ENCODE measurements around the gene SPATA21.

SPATA21 gene

GRCh38 chr1:16421201-16421600, 16.0 kb downstream of the SPATA21 start:
- no peak for DNase-seq (ENCODE audit: low read depth, low spot score)

GRCh38 chr1:16420424-16421118, 16.7 kb downstream of the SPATA21 start:
- peak; percentile 40 for DNase-seq (ENCODE audit: low read depth, low spot score)

- no peak for DNase-seq (ENCODE audit: low read depth, low spot score)
Observed at GRCh38 chr1:16418823-16419425, 18.3 kb downstream of the SPATA21 start.

DNA sequence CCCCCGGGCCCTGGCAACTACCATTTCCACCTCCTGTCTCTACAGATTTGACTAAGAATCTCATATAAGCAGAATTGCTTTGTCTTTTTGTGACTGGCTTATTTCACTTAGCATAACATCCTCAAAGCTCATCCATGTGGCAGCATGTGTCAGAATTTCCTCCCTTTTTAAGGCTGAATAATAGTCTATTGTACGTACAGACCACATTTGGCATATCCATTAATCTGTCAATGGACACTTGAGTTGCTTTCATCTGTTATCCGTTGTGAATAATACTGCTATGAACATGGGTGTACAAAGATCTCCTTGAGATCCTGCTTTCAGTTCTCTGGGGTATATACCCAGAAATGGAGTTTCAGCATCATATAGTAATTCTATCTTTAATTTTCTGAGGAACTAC, 24.0 kb downstream of the SPATA21 start:
- no peak for DNase-seq (ENCODE audit: low read depth, low spot score)

DNA sequence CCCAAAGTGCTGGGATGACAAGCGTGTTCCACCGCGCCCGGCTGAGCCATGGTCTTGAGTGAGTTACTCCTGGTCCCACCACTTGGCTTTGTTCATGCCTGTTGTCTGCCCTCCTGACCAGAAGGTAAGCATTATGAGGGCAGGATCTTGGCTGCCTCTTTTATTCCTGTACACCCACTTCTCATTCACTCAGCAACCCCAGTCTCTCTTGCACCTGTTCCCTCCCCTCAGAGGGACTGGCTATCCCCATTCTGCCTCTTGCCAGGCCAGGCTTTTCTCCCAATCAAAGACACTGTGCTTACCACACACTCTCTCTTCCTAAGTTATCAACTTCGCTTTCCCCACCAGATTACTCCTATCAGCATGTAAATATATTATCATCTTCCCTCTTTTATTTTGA, 26.4 kb downstream of the SPATA21 start:
- no peak for DNase-seq (ENCODE audit: low read depth, low spot score)

DNA sequence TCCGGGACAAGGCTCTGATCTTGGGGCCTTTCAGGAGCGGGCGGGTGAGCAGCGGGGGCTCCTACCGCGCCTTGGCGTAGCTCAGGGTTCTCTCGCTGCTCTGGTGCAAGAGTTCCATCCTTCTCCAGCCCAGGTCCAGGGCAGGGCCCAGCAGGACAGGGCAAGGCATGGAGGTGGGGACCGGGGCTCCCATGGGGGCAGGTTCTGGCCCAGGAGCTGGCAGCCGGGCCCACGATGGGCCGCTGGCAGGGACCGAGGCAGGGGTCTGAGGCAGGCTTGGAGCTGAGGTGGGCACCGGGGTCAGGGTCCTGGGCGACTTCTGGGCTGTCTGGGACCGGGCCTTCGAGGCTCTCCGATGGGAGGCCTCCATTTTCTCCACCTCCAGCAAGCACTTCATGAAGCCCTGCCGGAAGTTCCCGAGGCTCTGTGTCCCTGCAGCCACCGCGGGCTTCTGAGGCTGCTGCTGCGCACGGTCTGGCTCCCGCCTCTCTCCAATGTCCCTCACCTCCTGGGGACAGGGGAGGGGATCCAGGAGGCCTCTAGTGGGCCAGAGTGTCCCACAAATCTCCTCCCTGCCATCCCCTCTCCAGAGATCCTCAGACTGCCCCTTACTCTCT, 27.6 kb downstream of the SPATA21 start:
- no peak for DNase-seq (ENCODE audit: low read depth, low spot score)

DNA sequence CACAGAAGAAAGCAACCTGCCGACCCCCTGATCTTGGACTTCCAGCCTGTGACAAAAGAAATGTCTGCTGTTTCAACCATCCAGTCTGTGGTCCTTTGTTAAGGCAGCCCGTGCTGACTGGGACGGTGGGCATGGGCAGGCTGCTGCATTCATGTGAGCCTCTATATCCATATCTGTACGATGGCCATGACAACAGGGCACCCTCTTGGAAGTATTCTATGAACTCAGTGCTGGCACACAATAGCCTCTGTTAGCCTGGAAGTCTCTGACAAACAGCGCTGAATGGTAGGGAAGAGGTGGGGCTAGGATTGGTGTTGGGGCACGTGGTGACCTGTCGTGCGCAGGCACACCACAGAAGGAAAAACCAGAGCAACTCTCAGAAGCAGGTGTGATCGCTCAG, 30.4 kb downstream of the SPATA21 start:
- no peak for DNase-seq (ENCODE audit: low read depth, low spot score)

GRCh38 chr1:16405441-16405840, 31.8 kb downstream of the SPATA21 start:
- DNase-seq (ENCODE audit: low read depth, low spot score): no peak

- no peak for DNase-seq (ENCODE audit: low read depth, low spot score)
Observed at GRCh38 chr1:16402742-16403141, 34.5 kb downstream of the SPATA21 start.

DNA sequence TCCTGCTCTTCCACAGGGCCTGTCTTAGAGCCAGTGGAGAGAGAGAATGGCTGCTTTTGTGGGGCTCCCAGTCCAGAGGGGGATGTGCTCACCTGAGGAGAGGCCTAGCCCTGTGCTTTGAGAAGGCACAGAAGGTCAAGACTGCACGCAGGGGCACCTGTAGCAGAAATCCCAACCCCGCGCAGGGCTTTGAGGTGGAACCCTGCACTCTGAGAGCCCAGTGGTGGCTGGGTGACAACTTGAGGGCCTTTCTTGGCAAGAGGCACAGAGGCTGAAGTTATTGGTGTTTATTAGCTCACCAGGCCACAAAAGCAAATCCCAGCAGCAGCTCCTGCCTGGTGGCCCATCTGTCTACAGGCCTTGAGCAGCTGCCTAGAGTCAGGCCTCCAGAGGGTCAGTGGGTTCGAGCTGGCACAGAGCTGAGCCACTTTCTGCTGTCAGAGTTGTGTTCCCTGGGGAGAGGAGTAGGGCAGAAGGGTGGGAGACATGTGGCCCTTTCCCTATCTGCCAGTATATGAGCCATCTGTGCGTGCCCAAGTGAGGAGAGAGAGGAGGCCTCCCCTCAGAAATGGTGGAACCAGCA, 38.8 kb downstream of the SPATA21 start:
- DNase-seq (ENCODE audit: low read depth, low spot score): no peak

DNA sequence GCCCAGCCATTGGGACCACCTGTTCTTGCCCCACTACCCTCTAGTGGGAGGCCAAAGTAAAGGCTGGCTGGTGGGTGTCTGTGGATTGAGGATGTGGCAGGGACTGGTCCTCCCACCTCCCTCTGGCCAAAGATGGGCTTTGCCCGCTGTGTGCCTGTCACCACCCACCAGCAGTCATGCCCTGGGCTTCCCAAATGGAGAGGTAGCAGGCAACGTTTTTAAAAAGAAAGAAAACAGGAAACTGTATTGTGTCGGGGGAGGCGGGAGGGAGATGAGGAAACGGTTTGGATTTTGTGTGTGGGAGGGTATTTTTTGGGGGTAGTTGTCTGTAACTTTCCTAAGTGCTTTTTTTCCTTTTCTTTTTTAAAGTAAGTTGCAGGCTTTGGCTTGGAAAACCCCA, 40.1 kb downstream of the SPATA21 start:
- DNase-seq (ENCODE audit: low read depth, low spot score): no peak

GRCh38 chr1:16396591-16396990, 40.6 kb downstream of the SPATA21 start:
- no peak for DNase-seq (ENCODE audit: low read depth, low spot score)

- DNase-seq (ENCODE audit: low read depth, low spot score): no peak
Observed at GRCh38 chr1:16394977-16395376, 42.2 kb downstream of the SPATA21 start.

GRCh38 chr1:16393570-16394521, 43.4 kb downstream of the SPATA21 start:
- DNase-seq (ENCODE audit: low read depth, low spot score): no peak

DNA sequence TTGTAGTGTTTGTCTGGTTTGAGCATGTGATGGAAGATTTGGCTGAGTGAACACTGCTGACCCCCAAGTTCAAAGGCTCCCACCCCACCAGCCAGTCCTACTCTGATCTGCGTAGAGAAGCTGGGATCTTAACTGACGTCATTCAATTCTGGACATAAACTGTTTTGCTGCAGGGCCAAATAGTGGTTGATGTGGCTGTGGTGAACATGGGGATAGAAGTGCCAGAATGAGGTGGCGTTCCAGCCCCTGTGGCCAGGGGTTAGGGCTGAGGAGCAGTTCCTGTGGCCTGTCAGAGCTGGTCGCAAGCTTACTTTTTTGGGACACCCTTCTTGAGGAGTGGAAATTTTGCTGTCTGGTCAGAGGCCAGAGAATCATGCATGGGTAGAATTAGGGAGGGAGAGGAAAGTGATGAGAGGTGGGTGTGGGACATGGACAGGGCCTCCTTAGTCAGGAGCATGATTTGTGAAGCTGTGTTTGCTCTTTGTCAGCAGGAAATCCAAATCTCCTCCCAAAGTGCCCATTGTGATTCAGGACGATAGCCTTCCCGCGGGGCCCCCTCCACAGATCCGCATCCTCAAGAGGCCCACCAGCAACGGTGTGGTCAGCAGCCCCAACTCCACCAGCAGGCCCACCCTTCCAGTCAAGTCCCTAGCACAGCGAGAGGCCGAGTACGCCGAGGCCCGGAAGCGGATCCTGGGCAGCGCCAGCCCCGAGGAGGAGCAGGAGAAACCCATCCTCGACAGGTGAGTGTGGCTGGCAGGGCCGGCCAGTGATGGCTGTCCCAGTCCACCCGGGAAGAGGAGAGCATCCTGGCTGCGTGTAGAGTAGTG, 44.3 kb downstream of the SPATA21 start:
- DNase-seq (ENCODE audit: low read depth, low spot score): no peak

DNA sequence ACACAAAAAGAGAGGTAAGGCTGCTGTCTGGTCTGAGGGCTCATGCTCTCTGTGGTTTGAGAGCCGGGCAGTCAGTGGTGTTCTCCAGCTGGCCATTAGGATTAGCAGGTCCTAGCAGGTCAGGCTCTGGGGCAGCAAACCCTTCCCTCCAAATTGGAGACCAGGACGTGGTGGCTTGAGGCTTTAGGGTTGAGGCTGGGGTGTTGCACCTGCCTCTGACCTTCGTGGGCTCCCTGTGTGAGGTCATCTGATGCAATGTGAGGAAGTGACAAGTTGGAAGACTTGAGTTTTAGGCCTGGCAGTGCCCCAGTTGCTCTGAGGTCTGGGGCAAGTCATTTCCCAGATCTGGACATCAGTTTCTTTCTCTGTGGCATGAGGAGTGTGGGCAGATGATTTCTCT, 45.8 kb downstream of the SPATA21 start:
- DNase-seq (ENCODE audit: low read depth, low spot score): no peak

DNA sequence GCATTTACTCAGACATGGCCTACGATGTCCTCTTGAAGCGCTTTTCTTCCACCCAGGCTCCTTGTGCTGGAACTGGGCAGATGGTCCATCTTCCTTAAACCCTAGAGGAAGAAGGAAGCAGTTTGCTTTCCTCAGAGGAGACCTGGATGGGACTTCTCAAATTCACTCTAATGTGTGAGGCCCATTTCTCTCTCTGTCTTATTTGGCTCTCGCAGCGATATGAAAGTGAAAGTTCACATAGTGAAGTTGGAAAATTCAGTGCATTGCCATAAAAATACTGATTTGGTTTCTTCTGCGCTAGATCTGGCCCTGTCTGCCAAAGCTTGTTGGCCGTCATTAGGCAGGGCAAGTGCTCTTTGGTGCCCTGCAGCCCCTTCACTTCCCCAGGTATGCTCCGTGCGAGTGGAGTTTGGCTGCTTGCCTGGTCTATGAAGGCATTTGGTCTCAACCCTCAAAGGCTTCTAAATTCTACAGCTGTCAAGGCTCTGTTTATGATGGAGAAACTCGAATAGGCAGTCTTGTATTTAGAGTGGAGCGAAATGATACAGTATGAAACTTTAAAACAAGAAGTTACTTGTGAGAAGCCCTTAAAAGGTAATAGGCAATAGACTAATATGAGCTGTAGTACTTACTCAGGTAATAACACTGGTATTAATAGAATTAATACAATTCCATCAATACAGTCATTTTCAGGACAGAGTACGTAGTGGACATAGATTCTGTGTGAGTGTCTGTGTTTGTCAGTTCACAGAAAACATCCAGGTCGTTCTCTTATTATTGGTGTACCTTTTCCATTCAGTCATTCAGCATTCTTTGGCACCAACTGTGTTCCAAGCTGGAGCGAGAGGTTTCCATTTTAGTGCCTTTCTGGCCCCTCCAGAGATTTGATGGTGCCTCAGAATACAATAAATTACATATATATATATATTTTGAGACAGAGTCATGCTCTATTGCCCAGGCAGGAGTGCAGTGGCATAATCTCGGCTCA, 49.7 kb downstream of the SPATA21 start:
- DNase-seq (ENCODE audit: low read depth, low spot score): no peak

DNA sequence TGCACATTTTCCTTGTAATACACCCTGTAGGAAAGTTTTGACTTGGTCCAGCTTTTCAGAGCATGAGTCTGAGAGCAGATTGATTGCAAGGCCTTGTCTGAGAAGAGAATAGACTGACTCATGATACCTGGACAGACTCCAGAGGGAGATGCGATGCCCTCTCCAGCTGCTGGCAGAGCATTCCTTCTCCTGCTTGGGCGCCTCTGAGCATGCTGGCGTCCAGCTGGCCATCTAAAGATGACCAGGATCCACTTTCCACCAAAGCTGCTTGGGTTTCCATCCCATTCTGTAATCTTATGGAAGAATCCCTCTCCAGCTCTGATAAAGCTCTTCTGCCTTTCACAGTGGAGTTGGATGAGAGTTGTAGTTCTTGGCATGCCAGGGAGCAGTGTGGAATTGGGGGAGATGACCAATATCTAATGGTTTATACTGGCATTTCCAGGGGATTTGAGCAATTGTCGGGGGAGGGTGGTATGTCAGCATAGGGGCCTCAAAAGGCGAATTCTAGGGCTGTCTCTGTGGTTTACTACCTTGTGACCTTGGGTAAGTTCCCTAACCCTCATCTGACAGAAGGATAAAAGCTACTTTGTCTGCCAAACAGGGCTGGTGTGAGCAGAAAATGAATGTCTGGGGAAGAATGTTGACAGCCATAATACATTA, 50.6 kb downstream of the SPATA21 start:
- DNase-seq (ENCODE audit: low read depth, low spot score): no peak
